GM21619 (cell line): Measurements from ENCODE around the gene PCNX1.

Source experiments
- ATAC-seq: cut with Tn5 transposase; IDR thresholded peaks from one replicate; pipeline ENCODE4 v1.9.1; 2021; ENCODE audit not compliant: unreplicated experiment

Gene PCNX1

GRCh38 chr14:70954068-70954467 is 46.8 kb downstream of the PCNX1 start:
- ATAC-seq = no peak

GRCh38 chr14:70955543-70956480 is 48.6 kb downstream of the PCNX1 start:
- no peak for ATAC-seq

GRCh38 chr14:70956511-70956910 is 49.3 kb downstream of the PCNX1 start:
- no peak for ATAC-seq

GRCh38 chr14:70957710-70958109 is 50.5 kb downstream of the PCNX1 start:
- no peak for ATAC-seq

- no peak for ATAC-seq
These were observed 55.7 kb downstream of the PCNX1 start for GRCh38 chr14:70962935-70963334.

- ATAC-seq = no peak
These were observed 57.2 kb downstream of the PCNX1 start for GRCh38 chr14:70964492-70964891.

- ATAC-seq = no peak
These were observed 64.3 kb downstream of the PCNX1 start for GRCh38 chr14:70971560-70971959.

GRCh38 chr14:70972107-70972976 is 65.1 kb downstream of the PCNX1 start:
- peak; percentile 54 for ATAC-seq

- no peak for ATAC-seq
These were observed 69.3 kb downstream of the PCNX1 start for GRCh38 chr14:70976591-70976990.

GRCh38 chr14:70981000-70981952 is 74.0 kb downstream of the PCNX1 start:
- ATAC-seq = no peak

GRCh38 chr14:70982200-70982599 is 74.9 kb downstream of the PCNX1 start:
- ATAC-seq = no peak

- ATAC-seq = no peak
These were observed 79.8 kb downstream of the PCNX1 start for GRCh38 chr14:70987041-70987440.

GRCh38 chr14:70988452-70988851 is 81.2 kb downstream of the PCNX1 start:
- no peak for ATAC-seq

- ATAC-seq = no peak
These were observed 86.7 kb downstream of the PCNX1 start for GRCh38 chr14:70993931-70994330.

GRCh38 chr14:70995211-70995610 is 88.0 kb downstream of the PCNX1 start:
- ATAC-seq = no peak

GRCh38 chr14:70995671-70996070 is 88.4 kb downstream of the PCNX1 start:
- ATAC-seq = no peak

GRCh38 chr14:70999117-70999516 is 91.9 kb downstream of the PCNX1 start:
- no peak for ATAC-seq

- no peak for ATAC-seq
These were observed 92.8 kb downstream of the PCNX1 start for GRCh38 chr14:71000091-71000490.

- ATAC-seq = no peak
These were observed 94.5 kb downstream of the PCNX1 start for GRCh38 chr14:71001742-71002141.

- ATAC-seq = no peak
These were observed 95.9 kb downstream of the PCNX1 start for GRCh38 chr14:71003156-71003555.

GRCh38 chr14:71004481-71004880 is 97.2 kb downstream of the PCNX1 start:
- ATAC-seq = no peak
